ENCODE measurements around the gene SERPINI1. TPM values are rescaled to one million over a fixed set of nuclear protein-coding genes. Genes with fewer than 3 reads are reported as not detected.

The SERPINI1 gene
- polyA plus RNA-seq, 3 donors = 0.12 to 1.6 (median 0.27) TPM

DNA sequence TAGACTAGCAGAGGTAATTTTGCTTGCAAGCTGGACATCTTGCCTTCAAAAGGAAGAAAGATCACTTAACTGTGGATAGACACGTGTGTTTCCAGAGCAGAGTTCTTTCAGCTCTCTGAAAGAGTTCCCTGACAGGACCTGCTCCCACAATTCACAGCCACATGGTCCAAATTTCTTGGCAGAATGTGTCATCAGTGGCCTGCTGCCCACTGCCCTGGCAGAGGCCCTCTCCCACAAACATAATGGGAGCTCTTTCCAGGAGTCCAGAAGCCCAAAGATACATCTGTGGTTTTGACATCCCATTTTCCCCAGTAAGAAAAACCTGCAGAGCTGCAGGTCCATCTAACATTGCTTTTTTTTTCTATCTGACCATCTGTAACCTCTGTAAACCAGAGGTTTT, 48.3 kb downstream of the SERPINI1 start:
- Histone ChIP-seq H3K36me3 (replicated peaks in 1 of 2; ENCODE audit: control insufficient read depth in 1 of 2, insufficient read depth in 2 of 2, low read length in 2 of 2) (no peaks in the 10 kb centered on the region), H3K27ac (ENCODE audit: low read depth in 1 of 2, low read length in 2 of 2) (no peak overlapping the region), H3K79me2 (ENCODE audit: insufficient read depth, low read length) (no peaks in the 10 kb centered on the region), H3K27me3 (ENCODE audit: control insufficient read depth in 2 of 2, insufficient read depth in 2 of 2, low read length in 2 of 2) (no peaks in the 10 kb centered on the region), H4K20me1 (ENCODE audit: insufficient read depth, low read length) (no peaks in the 10 kb centered on the region), H2AFZ (ENCODE audit: insufficient read depth, low read depth, low read length, poor library complexity, severe bottlenecking) (no peak overlapping the region), H3K4me1 (ENCODE audit: control insufficient read depth in 1 of 2, insufficient read depth in 2 of 2, low read length in 2 of 2) (no peaks in the 10 kb centered on the region), H3K9me3 (replicated peaks in 1 of 2; ENCODE audit: control insufficient read depth in 1 of 2, insufficient read depth in 1 of 2, low read length in 2 of 2) (no peaks in the 10 kb centered on the region), H3K4me2 (replicated peaks; ENCODE audit: extremely low read depth, low read length, poor library complexity, severe bottlenecking) (no peak overlapping the region), H3K4me3 (replicated peaks in 1 of 3; ENCODE audit: low read depth in 2 of 3, low read length in 3 of 3) (no peak overlapping the region), H3K9ac (ENCODE audit: insufficient read depth, low read length, poor library complexity, severe bottlenecking) (no peak overlapping the region)
- 100% methylated on average over 1 of the region's 1 CpG for WGBS (ENCODE audit: insufficient coverage)
- Mint-ChIP-seq H3K27ac (no peak overlapping the region), H3K36me3 (no peaks in the 10 kb centered on the region), H3K27me3 (ENCODE audit: low read depth in 3 of 3) (no peaks in the 10 kb centered on the region), H3K4me1 (no peaks in the 10 kb centered on the region), H3K9me3 (peaks cover 0 to 4% (median 0%) of the 10 kb centered on the region in 7 donors), H3K4me3 (no peak overlapping the region)
- intact Hi-C loops (cut with micrococcal nuclease) = no loop called here
- TF ChIP-seq, protein P1, sequence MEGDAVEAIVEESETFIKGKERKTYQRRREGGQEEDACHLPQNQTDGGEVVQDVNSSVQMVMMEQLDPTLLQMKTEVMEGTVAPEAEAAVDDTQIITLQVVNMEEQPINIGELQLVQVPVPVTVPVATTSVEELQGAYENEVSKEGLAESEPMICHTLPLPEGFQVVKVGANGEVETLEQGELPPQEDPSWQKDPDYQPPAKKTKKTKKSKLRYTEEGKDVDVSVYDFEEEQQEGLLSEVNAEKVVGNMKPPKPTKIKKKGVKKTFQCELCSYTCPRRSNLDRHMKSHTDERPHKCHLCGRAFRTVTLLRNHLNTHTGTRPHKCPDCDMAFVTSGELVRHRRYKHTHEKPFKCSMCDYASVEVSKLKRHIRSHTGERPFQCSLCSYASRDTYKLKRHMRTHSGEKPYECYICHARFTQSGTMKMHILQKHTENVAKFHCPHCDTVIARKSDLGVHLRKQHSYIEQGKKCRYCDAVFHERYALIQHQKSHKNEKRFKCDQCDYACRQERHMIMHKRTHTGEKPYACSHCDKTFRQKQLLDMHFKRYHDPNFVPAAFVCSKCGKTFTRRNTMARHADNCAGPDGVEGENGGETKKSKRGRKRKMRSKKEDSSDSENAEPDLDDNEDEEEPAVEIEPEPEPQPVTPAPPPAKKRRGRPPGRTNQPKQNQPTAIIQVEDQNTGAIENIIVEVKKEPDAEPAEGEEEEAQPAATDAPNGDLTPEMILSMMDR (IDR thresholded peaks at IDR 0.05) = no peak
- no peak for DNase-seq

GRCh38 chr3:167785790-167786189, 50.3 kb downstream of the SERPINI1 start:
- Histone ChIP-seq H3K9ac (ENCODE audit: insufficient read depth, low read length, poor library complexity, severe bottlenecking) (no peak overlapping the region), H3K4me3 (replicated peaks in 1 of 3; ENCODE audit: low read depth in 2 of 3, low read length in 3 of 3) (no peak overlapping the region), H2AFZ (ENCODE audit: insufficient read depth, low read depth, low read length, poor library complexity, severe bottlenecking) (no peak overlapping the region), H3K27ac (ENCODE audit: low read depth in 1 of 2, low read length in 2 of 2) (no peak overlapping the region), H3K27me3 (ENCODE audit: control insufficient read depth in 2 of 2, insufficient read depth in 2 of 2, low read length in 2 of 2) (no peaks in the 10 kb centered on the region), H3K4me2 (replicated peaks; ENCODE audit: extremely low read depth, low read length, poor library complexity, severe bottlenecking) (no peak overlapping the region), H4K20me1 (ENCODE audit: insufficient read depth, low read length) (no peaks in the 10 kb centered on the region), H3K4me1 (ENCODE audit: control insufficient read depth in 1 of 2, insufficient read depth in 2 of 2, low read length in 2 of 2) (no peaks in the 10 kb centered on the region), H3K36me3 (replicated peaks in 1 of 2; ENCODE audit: control insufficient read depth in 1 of 2, insufficient read depth in 2 of 2, low read length in 2 of 2) (no peaks in the 10 kb centered on the region), H3K79me2 (ENCODE audit: insufficient read depth, low read length) (no peaks in the 10 kb centered on the region), H3K9me3 (replicated peaks in 1 of 2; ENCODE audit: control insufficient read depth in 1 of 2, insufficient read depth in 1 of 2, low read length in 2 of 2) (no peaks in the 10 kb centered on the region)
- TF ChIP-seq, protein P1 (IDR thresholded peaks at IDR 0.05) = no peak
- no peaks in the 10 kb centered on the region for H3K4me1 Mint-ChIP-seq
- no peak overlapping the region for H3K27ac Mint-ChIP-seq
- DNase-seq = no peak
- intact Hi-C loops (cut with micrococcal nuclease) = no loop called here
- no CpG with 5 or more reads among the region's 3 CpGs for WGBS (ENCODE audit: insufficient coverage)
- no peaks in the 10 kb centered on the region for H3K36me3 Mint-ChIP-seq
- no peaks in the 10 kb centered on the region for H3K27me3 Mint-ChIP-seq (ENCODE audit: low read depth in 3 of 3)
- no peak overlapping the region for H3K4me3 Mint-ChIP-seq
- H3K9me3 Mint-ChIP-seq = peaks cover 0 to 4% (median 0%) of the 10 kb centered on the region in 7 donors

Measured in CD14-positive monocyte (primary cell).